ENCODE data around the gene GRM1. TPM values are rescaled to one million over a fixed set of nuclear protein-coding genes. Genes with fewer than 3 reads are reported as not detected.

The GRM1 gene
- total RNA-seq, result not detected in 2 replicates

DNA sequence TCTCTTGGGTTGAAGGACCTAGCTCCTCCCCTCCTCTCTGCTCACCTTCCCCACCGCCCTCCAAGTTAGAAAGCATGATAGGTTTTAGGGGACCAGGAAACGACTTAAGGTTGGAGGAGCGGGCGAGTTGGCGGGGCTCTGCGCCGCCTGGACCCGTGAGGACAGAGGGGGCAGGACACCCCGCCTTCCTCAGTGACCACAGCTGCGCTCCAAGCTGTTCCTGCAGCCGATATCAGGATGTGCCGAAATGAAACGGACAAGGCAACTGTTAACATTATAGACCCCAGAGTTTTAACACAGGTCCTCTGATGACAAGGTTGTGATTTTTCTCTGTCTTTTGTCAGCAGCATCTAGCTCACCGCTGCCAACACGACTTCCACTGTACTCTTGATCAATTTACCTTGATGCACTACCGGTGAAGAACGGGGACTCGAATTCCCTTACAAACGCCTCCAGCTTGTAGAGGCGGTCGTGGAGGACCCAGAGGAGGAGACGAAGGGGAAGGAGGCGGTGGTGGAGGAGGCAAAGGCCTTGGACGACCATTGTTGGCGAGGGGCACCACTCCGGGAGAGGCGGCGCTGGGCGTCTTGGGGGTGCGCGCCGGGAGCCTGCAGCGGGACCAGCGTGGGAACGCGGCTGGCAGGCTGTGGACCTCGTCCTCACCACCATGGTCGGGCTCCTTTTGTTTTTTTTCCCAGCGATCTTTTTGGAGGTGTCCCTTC lies at the start of gene GRM1:
GRM1 (plus strand) TSS at position 212 of the 722 bp plus-strand sequence; CDS start at position 668, 456 bp downstream.
- H3K9me3 Mint-ChIP-seq, result peaks cover 4% of the 10 kb centered on the region
- peaks cover 30% of the 10 kb centered on the region for H3K27me3 Mint-ChIP-seq
- no peak within 1 kb of the TSS for H3K27ac Mint-ChIP-seq
- no peak within 1 kb of the TSS for H3K4me3 Mint-ChIP-seq
- H3K4me1 Mint-ChIP-seq, result peaks cover 3% of the 10 kb centered on the region
- intact Hi-C loops (cut with micrococcal nuclease), result no loop called here
- DNase-seq, result no peak
- H3K36me3 Mint-ChIP-seq (ENCODE audit: low read depth), result peaks cover 1% of the 10 kb centered on the region

DNA sequence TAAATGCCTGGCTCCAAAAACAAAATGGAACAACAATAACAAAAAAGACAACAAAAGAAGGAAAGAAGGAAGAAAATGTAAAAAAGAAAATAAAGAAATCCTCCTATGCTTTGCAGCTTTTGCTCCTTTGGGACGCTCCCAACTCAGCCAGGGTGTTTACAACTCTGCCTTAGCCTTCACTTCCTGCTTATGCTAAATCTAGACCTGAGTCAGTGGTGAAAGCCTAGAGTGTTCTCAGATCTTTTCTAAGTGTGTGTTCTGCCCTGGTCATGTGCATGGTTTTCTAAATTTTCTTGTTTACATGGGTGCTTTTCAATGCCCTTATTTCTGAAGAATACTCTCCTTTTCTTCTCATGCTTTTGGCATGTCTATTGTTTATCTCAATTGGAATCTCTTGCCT lies 19.5 kb upstream of the GRM1 start:
- Mint-ChIP-seq H3K4me1 (no peaks in the 10 kb centered on the region), H3K27ac (no peak overlapping the region), H3K27me3 (no peaks in the 10 kb centered on the region), H3K4me3 (no peak overlapping the region), H3K9me3 (no peaks in the 10 kb centered on the region), H3K36me3 (ENCODE audit: low read depth) (no peaks in the 10 kb centered on the region)
- intact Hi-C loops (cut with micrococcal nuclease), result no loop called here
- DNase-seq, result no peak

DNA sequence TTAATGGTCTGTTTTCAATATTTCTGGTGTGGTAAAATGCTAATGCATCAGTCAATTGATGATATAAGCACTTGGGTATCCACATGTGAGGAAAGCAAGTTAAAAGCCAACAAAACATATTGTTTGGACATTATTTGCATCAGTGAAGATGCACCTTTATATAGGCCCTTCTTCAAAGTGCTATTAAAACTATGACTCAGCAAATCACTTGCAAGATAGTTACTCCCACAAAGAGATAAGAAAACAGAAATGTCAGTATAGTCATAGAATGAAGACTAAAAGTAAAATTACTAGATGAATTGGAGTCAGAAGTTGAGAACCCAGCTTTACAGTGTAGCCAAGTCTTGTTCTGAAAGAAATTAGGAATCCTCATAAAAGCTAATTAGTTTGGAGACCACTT lies 14.6 kb upstream of the GRM1 start:
- DNase-seq, result no peak
- Mint-ChIP-seq H3K36me3 (ENCODE audit: low read depth) (no peaks in the 10 kb centered on the region), H3K27me3 (no peaks in the 10 kb centered on the region), H3K27ac (no peak overlapping the region), H3K4me1 (no peaks in the 10 kb centered on the region), H3K4me3 (no peak overlapping the region), H3K9me3 (no peaks in the 10 kb centered on the region)
- intact Hi-C loops (cut with micrococcal nuclease), result no loop called here

DNA sequence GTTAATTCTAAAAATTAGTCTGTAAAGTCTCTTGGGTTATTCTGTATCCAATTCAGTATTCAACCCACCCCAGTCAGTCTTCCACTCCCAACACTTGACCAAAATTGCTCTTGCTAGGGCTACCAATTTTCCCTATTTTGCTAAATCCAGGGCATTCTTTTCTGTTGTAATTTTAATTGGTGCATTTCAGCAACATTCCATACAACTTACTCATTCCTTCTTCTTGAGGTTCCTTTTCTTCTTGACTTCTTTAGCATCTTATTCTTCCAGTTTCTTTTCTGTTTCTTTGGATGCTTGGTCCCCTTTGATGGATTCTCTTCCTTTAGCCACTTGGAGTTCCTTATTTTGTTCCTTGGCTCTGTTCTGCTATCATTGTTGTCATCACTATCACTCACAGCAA lies 11.2 kb upstream of the GRM1 start:
- Mint-ChIP-seq H3K27me3 (no peaks in the 10 kb centered on the region), H3K9me3 (no peaks in the 10 kb centered on the region), H3K36me3 (ENCODE audit: low read depth) (no peaks in the 10 kb centered on the region), H3K27ac (no peak overlapping the region), H3K4me3 (no peak overlapping the region), H3K4me1 (no peaks in the 10 kb centered on the region)
- intact Hi-C loops (cut with micrococcal nuclease), result no loop called here
- DNase-seq, result no peak

DNA sequence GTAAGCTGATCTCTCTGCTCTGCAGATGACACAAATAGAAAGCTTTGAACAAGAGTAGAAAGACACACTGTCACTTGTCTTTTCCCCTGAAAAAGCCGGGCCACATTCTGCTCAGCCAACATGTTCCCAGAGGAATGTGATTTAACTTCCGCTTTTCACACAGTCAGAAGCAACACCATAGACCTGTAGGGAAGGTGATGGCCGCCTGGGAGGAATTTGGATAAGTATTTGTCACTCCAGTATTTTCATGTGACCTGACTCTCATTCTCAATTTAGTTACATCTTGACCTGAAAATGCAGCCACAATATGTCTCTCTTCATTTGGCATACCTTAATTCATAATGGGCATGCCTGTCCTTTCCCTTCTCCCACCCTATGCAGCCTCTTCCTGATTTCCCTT lies 2.0 kb upstream of the GRM1 start:
- Mint-ChIP-seq H3K4me1 (peaks cover 3% of the 10 kb centered on the region), H3K27me3 (peaks cover 32% of the 10 kb centered on the region), H3K9me3 (peaks cover 4% of the 10 kb centered on the region), H3K36me3 (ENCODE audit: low read depth) (peaks cover 1% of the 10 kb centered on the region), H3K27ac (no peak overlapping the region), H3K4me3 (no peak overlapping the region)
- intact Hi-C loops (cut with micrococcal nuclease), result no loop called here
- no peak for DNase-seq

DNA sequence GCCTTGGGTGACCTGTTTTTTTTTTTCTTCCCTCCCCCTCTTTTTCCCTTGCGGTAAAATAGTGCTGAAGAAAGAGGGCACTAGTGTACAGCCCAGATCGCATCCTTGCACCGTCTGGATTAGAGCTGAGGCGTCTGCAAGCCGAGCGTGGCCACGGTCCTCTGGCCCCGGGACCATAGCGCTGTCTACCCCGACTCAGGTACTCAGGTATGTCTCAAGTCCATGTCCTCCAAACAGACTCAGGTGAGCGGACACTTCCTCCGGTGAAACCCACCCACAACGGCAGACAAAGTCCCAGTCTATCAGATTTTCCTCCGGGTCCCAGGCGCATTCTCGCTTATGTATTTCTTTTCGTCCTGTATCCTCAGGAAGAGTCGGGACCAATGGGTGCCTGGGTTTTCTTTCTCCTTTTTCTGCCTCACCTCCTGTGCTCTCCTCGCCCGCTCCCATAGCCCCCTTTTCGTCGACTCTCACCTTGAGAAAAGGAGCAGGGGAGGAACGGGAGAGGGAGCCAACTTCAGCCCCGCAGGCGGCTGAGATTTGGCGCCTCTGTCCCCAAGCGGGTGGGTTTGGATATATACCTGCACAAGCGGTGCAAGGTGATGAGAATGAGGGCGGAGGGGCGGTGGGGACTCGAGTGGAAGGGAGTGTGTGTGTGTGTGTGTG lies 1.1 kb upstream of the GRM1 start:
- Mint-ChIP-seq H3K27me3 (peaks cover 32% of the 10 kb centered on the region), H3K9me3 (peaks cover 4% of the 10 kb centered on the region)
- intact Hi-C loops (cut with micrococcal nuclease), result no loop called here

DNA sequence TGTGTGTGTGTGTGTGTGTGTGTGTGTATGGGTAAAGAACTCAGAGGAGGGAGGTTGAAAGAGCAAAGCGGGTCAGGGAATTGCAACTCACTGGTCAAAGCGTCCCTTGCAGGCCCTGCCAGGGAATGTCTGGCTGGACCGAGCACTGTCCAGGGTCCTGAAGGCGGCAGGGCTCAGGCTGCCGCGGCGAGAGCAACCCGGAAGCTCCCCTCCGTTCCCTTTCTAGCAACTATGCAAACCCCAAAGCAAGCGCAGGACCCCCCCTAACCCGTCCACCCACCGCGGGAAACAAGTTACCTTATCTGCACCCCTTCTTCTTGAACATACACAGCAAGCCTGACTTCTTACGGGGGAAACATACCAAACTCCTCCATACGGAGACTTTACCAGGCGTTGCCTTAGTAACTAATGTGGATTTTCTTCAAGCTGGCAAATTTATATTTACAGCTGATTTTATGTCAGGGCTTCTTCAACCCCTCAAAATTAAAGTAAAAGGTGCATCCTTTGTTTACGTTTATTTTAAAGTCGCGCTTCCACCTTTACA lies 538 bp upstream of the GRM1 start:
- Mint-ChIP-seq H3K9me3 (peaks cover 4% of the 10 kb centered on the region), H3K36me3 (ENCODE audit: low read depth) (peaks cover 1% of the 10 kb centered on the region), H3K27ac (no peak overlapping the region), H3K4me3 (no peak overlapping the region), H3K27me3 (peaks cover 30% of the 10 kb centered on the region), H3K4me1 (peaks cover 3% of the 10 kb centered on the region)
- intact Hi-C loops (cut with micrococcal nuclease), result no loop called here
- DNase-seq, result peak; percentile 84

More for the DNA sequence above, 1.1 kb upstream of the GRM1 start:
- Mint-ChIP-seq H3K4me1 (peaks cover 3% of the 10 kb centered on the region), H3K27ac (peak overlapping the region; percentile 18), H3K4me3 (no peak overlapping the region), H3K36me3 (ENCODE audit: low read depth) (peaks cover 1% of the 10 kb centered on the region)
- DNase-seq, result no peak

DNA sequence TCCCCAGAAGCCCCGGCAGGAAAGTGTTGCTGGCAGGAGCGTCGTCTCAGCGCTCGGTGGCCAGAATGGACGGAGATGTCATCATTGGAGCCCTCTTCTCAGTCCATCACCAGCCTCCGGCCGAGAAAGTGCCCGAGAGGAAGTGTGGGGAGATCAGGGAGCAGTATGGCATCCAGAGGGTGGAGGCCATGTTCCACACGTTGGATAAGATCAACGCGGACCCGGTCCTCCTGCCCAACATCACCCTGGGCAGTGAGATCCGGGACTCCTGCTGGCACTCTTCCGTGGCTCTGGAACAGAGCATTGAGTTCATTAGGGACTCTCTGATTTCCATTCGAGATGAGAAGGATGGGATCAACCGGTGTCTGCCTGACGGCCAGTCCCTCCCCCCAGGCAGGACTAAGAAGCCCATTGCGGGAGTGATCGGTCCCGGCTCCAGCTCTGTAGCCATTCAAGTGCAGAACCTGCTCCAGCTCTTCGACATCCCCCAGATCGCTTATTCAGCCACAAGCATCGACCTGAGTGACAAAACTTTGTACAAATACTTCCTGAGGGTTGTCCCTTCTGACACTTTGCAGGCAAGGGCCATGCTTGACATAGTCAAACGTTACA lies 817 bp downstream of the GRM1 start:
- intact Hi-C loops (cut with micrococcal nuclease), result no loop called here

DNA sequence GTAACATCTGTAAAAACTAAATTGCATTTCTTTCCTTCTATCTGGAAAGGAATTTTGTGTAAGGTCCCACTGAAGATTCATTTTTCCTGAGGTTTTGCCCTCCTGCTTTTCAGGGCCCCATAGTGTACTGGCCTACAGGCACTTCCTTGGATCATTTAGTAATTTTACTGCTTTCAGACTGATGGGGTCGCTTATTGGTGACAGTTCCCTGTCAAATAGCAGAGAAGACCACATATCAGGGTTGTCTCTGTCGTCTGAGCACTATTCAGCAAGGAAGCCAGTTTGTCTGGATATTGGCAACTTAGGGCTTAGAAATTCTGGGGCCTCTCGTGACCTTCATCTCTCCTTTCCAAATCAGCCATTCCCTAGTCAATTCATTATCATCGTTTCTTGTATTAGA lies 3.5 kb downstream of the GRM1 start:
- Mint-ChIP-seq H3K9me3 (peaks cover 4% of the 10 kb centered on the region), H3K4me3 (no peak overlapping the region), H3K27me3 (peaks cover 28% of the 10 kb centered on the region), H3K27ac (no peak overlapping the region), H3K4me1 (peaks cover 3% of the 10 kb centered on the region), H3K36me3 (ENCODE audit: low read depth) (peaks cover 1% of the 10 kb centered on the region)
- no peak for DNase-seq
- intact Hi-C loops (cut with micrococcal nuclease), result no loop called here

More for the DNA sequence above, 817 bp downstream of the GRM1 start:
- Mint-ChIP-seq H3K27ac (no peak overlapping the region), H3K4me3 (no peak overlapping the region), H3K4me1 (peaks cover 3% of the 10 kb centered on the region), H3K9me3 (peaks cover 4% of the 10 kb centered on the region), H3K27me3 (peaks cover 33% of the 10 kb centered on the region), H3K36me3 (ENCODE audit: low read depth) (peaks cover 1% of the 10 kb centered on the region)
- no peak for DNase-seq

DNA sequence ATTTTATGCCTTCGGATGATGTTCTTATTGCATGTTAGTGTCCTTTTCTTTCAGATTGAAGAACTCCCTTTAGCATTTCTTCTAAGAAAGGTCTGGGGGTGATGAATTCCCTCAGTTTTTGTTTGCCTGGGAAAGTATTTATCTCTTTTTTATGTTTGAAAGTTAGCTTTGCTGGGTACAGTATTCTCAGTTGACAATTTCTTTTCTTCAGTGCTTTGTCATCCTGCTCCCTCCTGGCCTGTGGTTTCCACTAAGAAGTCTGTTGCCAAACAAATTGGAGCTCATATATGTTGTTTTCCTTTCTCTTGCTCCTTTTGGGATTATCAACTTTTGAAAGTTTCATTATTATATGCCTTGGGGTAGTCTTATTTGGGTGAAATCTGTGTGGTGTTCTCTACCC lies 11.5 kb downstream of the GRM1 start:
- no peak overlapping the region for H3K4me3 Mint-ChIP-seq
- H3K4me1 Mint-ChIP-seq, result no peaks in the 10 kb centered on the region
- H3K27ac Mint-ChIP-seq, result no peak overlapping the region
- peaks cover 11% of the 10 kb centered on the region for H3K9me3 Mint-ChIP-seq
- no peaks in the 10 kb centered on the region for H3K36me3 Mint-ChIP-seq (ENCODE audit: low read depth)
- no peaks in the 10 kb centered on the region for H3K27me3 Mint-ChIP-seq
- intact Hi-C loops (cut with micrococcal nuclease), result no loop called here
- no peak for DNase-seq

DNA sequence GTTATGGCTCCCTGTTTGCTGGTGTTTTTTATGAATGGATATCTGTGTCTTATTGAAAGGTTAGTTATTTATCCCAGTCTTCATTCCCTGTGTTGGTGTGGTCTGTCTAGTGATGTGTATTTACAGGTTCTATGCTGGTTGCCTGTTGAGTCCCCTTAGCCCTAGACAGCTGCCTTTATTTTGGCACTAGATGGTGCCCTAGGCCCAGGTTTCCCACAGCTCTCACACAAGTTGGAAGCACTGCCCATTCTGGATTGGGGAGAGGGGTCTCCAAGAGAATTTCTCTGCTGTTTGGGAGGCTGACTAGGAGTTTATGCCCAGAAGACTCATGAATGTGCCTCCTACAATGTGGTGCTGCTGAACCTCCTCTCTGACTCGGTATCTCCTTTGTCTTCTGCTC lies 12.4 kb downstream of the GRM1 start:
- no peak for DNase-seq
- H3K27ac Mint-ChIP-seq, result no peak overlapping the region
- no peaks in the 10 kb centered on the region for H3K36me3 Mint-ChIP-seq (ENCODE audit: low read depth)
- no peak overlapping the region for H3K4me3 Mint-ChIP-seq
- no peaks in the 10 kb centered on the region for H3K27me3 Mint-ChIP-seq
- intact Hi-C loops (cut with micrococcal nuclease), result no loop called here
- H3K4me1 Mint-ChIP-seq, result no peaks in the 10 kb centered on the region
- H3K9me3 Mint-ChIP-seq, result peaks cover 11% of the 10 kb centered on the region

DNA sequence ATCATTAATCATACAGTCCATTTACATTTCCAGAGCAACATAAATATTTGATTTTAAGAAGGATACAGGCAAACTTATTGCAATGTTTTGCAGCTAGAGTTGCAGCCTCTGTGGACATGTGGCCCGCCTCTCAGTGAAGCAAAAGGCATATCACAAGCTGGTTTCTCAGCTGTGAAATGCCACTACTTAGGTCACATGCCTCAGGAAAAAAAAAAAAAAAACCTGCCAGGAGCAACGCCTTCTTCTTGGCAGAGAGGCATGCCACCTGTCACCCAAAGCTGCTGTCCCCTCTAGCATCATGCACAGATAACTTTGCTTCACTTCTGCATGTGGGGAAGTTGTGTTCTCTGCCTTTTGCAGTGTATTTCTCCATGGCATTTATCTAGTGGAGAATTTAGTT lies 18.5 kb downstream of the GRM1 start:
- Mint-ChIP-seq H3K4me1 (no peaks in the 10 kb centered on the region), H3K27ac (no peak overlapping the region), H3K27me3 (no peaks in the 10 kb centered on the region), H3K36me3 (ENCODE audit: low read depth) (no peaks in the 10 kb centered on the region), H3K9me3 (no peaks in the 10 kb centered on the region), H3K4me3 (no peak overlapping the region)
- intact Hi-C loops (cut with micrococcal nuclease), result no loop called here
- DNase-seq, result no peak

DNA sequence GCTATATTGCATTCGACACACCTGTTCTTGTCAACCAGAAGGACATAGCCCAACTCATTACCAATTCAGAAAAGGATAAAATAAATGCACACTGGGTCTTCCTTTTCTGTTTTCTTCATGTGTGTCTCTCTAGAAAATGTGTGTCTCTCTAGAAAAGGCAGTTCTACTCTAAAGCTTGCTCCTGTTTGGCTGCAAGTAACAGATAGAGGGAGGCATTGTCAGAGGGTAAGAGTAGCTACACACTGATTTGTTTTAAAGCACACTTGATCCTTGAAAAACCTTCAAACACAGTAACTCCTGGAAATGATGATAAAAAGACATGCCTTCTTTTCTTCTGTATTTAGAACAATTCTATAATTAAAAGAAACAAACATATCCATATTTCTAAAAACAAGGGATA lies 21.3 kb downstream of the GRM1 start:
- H3K9me3 Mint-ChIP-seq, result no peaks in the 10 kb centered on the region
- intact Hi-C loops (cut with micrococcal nuclease), result no loop called here
- H3K36me3 Mint-ChIP-seq (ENCODE audit: low read depth), result no peaks in the 10 kb centered on the region
- no peaks in the 10 kb centered on the region for H3K4me1 Mint-ChIP-seq
- DNase-seq, result no peak
- no peak overlapping the region for H3K4me3 Mint-ChIP-seq
- H3K27me3 Mint-ChIP-seq, result no peaks in the 10 kb centered on the region
- no peak overlapping the region for H3K27ac Mint-ChIP-seq

DNA sequence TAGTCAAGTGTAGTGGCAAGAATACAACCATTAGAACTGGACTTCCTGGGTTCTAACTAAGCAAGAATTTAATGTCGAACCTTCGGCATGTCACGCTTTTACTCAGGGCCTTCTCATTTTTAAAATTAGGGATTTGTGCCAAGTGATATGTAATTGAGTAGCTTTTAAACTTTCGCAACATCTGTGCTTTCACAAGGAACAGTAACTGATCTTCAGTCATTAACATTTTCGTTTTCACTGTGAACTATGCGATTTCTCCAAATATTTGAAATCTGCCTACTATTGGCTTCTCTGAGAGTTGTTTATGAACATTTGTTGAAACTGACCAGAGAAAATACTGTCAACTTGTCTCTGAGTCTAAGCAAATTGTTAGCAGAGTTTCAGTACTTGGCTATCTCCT lies 27.6 kb downstream of the GRM1 start:
- Mint-ChIP-seq H3K27me3 (no peaks in the 10 kb centered on the region), H3K4me1 (no peaks in the 10 kb centered on the region), H3K36me3 (ENCODE audit: low read depth) (no peaks in the 10 kb centered on the region), H3K4me3 (no peak overlapping the region), H3K9me3 (no peaks in the 10 kb centered on the region), H3K27ac (no peak overlapping the region)
- intact Hi-C loops (cut with micrococcal nuclease), result no loop called here
- no peak for DNase-seq

All from activated CD4-positive, alpha-beta T cell treated with anti-CD3 and anti-CD28 coated beads, Interleukin-2, amount 10 ng/mL, durations not matched to agents 24 days and 14 days (primary cell).